H1 (cell line): Measurements from ENCODE around the gene S100A14. TPM values are rescaled to one million over a fixed set of nuclear protein-coding genes. Genes with fewer than 3 reads are reported as not detected.

Source experiments
- CTCF ChIA-PET: fragments of 300-600 bp; sonication (Branson Sonifier 250); formaldehyde crosslinking; loops from one replicate; lab custom pipeline; 2021; ENCODE audit not compliant: partially characterized antibody; lab: Charles Lee
- POLR2A ChIA-PET: fragments of 300-600 bp; sonication (Branson Sonifier 250); formaldehyde crosslinking; loops from one replicate; lab custom pipeline; 2021; ENCODE audit warnings: inconsistent platforms; ENCODE audit not compliant: partially characterized antibody; lab: Charles Lee
- DNase-seq, 2 experiments: peaks; one replicate each; pipeline versions ENCODE4 v3.0.0 to v3.0.0-alpha.2; 2010 to 2022; ENCODE audit warnings: low spot score in 2 of 2, low read depth in 1 of 2, mixed read lengths in 1 of 2
- FAIRE-seq: peaks from 2 replicates; lab custom pipeline; 2011; peaks lifted over from hg19 to GRCh38; lab: Jason Lieb, UNC
- H2AFZ ChIP-seq: 2 replicates; pipeline ENCODE4 v1.8.1; 2012; ENCODE audit warnings: low read length, inconsistent platforms
- H2AK5ac ChIP-seq: 2 replicates; pipeline ENCODE4 v1.6.1; 2013; ENCODE audit warnings: low read depth, low read length
- H2BK120ac ChIP-seq: replicated peaks from 2 replicates; pipeline ENCODE3; 2013; ENCODE audit warnings: low read depth, low read length, inconsistent platforms
- H2BK12ac ChIP-seq: 2 replicates; pipeline ENCODE4 v1.6.1; 2013; ENCODE audit warnings: low read depth, low read length
- H2BK15ac ChIP-seq: 2 replicates; pipeline ENCODE4 v1.6.1; 2013; ENCODE audit warnings: low read length
- H2BK20ac ChIP-seq: 2 replicates; pipeline ENCODE4 v1.6.1; 2013; ENCODE audit warnings: low read length
- H2BK5ac ChIP-seq: 2 replicates; pipeline ENCODE4 v1.6.1; 2013; ENCODE audit warnings: low read depth, low read length
- H3K14ac ChIP-seq: 2 replicates; pipeline ENCODE4 v1.6.1; 2013; ENCODE audit warnings: inconsistent platforms; ENCODE audit not compliant: insufficient read length
- H3K18ac ChIP-seq: 2 replicates; pipeline ENCODE4 v1.6.1; 2013; ENCODE audit warnings: low read length; ENCODE audit errors: extremely low read depth
- H3K23ac ChIP-seq: 2 replicates; pipeline ENCODE4 v1.6.1; 2013; ENCODE audit warnings: inconsistent platforms; ENCODE audit not compliant: insufficient read length
- H3K23me2 ChIP-seq: 2 replicates; pipeline ENCODE4 v1.6.1; 2013; ENCODE audit warnings: low read depth, low read length
- H3K27ac ChIP-seq: 2 replicates; pipeline ENCODE4 v1.6.1; 2011; ENCODE audit warnings: low read depth, low read length, inconsistent platforms
- H3K27me3 ChIP-seq, 4 experiments: replicated peaks in 1 of 4; 1 replicate in 1 of 4; 2 replicates in 3 of 4; pipeline versions ENCODE4 v1.6.1 to v1.8.1; 2011 to 2013; ENCODE audit warnings: low read length in 3 of 4, mild to moderate bottlenecking in 3 of 4, inconsistent platforms in 2 of 4, mixed read lengths in 2 of 4, moderate library complexity in 1 of 4; ENCODE audit not compliant: control insufficient read depth in 3 of 4, insufficient read depth in 3 of 4; ENCODE audit errors: extremely low read depth in 1 of 4
- H3K36me3 ChIP-seq, 4 experiments: 2 replicates each; pipeline versions ENCODE4 v1.6.1 to v1.8.1; 2011 to 2013; ENCODE audit warnings: mild to moderate bottlenecking in 4 of 4, low read length in 3 of 4, moderate library complexity in 2 of 4, control low read depth in 1 of 4, inconsistent platforms in 1 of 4; ENCODE audit not compliant: insufficient read depth in 4 of 4, control insufficient read depth in 2 of 4
- H3K4ac ChIP-seq: replicated peaks from 2 replicates; pipeline ENCODE3; 2013; ENCODE audit warnings: low read length, low read depth, mixed read lengths, inconsistent platforms; ENCODE audit not compliant: insufficient read length
- H3K4me1 ChIP-seq, 4 experiments: replicated peaks in 1 of 4; 1 replicate in 1 of 4; 2 replicates in 3 of 4; pipeline versions ENCODE4 v1.6.1 to v1.8.1; 2011 to 2013; ENCODE audit warnings: low read length in 3 of 4, inconsistent platforms in 2 of 4, mixed read lengths in 1 of 4; ENCODE audit not compliant: insufficient read depth in 4 of 4, control insufficient read depth in 3 of 4
- H3K4me2 ChIP-seq, 2 experiments: 2 replicates each; pipeline versions ENCODE4 v1.6.1 to v1.8.1; 2011 to 2013; ENCODE audit warnings: low read depth in 2 of 2, low read length in 2 of 2, control low read depth in 1 of 2, inconsistent platforms in 1 of 2, mild to moderate bottlenecking in 1 of 2; ENCODE audit not compliant: insufficient read depth in 1 of 2
- H3K4me3 ChIP-seq, 4 experiments: fragments of 200-600, 300-600 bp in 1 of 4; sonication (generic), shearing (Covaris generic), sonication (Bioruptor Twin) in 1 of 4; 2 replicates each; pipeline versions ENCODE4 v1.5.1 to v1.8.1; 2011 to 2016; ENCODE audit warnings: low read length in 4 of 4, low read depth in 3 of 4, control low read depth in 2 of 4, inconsistent platforms in 2 of 4, mild to moderate bottlenecking in 2 of 4, mixed read lengths in 1 of 4, moderate library complexity in 1 of 4; ENCODE audit not compliant: insufficient read depth in 2 of 4; ENCODE audit errors: extremely low read depth in 1 of 4
- H3K56ac ChIP-seq: replicated peaks from 2 replicates; pipeline ENCODE3; 2013; ENCODE audit warnings: low read depth, mild to moderate bottlenecking, mixed read lengths, low read length, inconsistent platforms; ENCODE audit not compliant: insufficient read length
- H3K79me1 ChIP-seq: 2 replicates; pipeline ENCODE4 v1.6.1; 2013; ENCODE audit warnings: low read depth, low read length, control low read depth
- H3K79me2 ChIP-seq, 2 experiments: 2 replicates each; pipeline versions ENCODE4 v1.6.1 to v1.8.1; 2012 to 2013; ENCODE audit warnings: low read length in 2 of 2, mild to moderate bottlenecking in 2 of 2, inconsistent platforms in 1 of 2; ENCODE audit not compliant: insufficient read depth in 2 of 2, control insufficient read depth in 1 of 2
- H3K9ac ChIP-seq, 4 experiments: replicated peaks in 1 of 4; 1 replicate in 1 of 4; 2 replicates in 3 of 4; pipeline versions ENCODE4 v1.6.1 to v1.8.1; 2011 to 2013; ENCODE audit warnings: low read depth in 3 of 4, low read length in 3 of 4, control low read depth in 2 of 4, mild to moderate bottlenecking in 2 of 4, moderate library complexity in 2 of 4, inconsistent platforms in 1 of 4; ENCODE audit errors: extremely low read depth in 1 of 4
- H3K9me3 ChIP-seq, 2 experiments: 2 replicates each; pipeline versions ENCODE4 v1.6.1 to v1.8.1; 2012 to 2013; ENCODE audit warnings: mild to moderate bottlenecking in 2 of 2, moderate library complexity in 2 of 2, control low read depth in 1 of 2, inconsistent platforms in 1 of 2, low read depth in 1 of 2, low read length in 1 of 2, mixed read lengths in 1 of 2; ENCODE audit not compliant: insufficient read depth in 2 of 2
- H4K20me1 ChIP-seq, 2 experiments: replicated peaks in 1 of 2; 2 replicates each; pipeline versions ENCODE3 to v1.8.1; 2011 to 2013; ENCODE audit warnings: inconsistent platforms in 2 of 2, low read length in 2 of 2, mild to moderate bottlenecking in 1 of 2; ENCODE audit not compliant: insufficient read depth in 2 of 2, control insufficient read depth in 1 of 2
- H4K5ac ChIP-seq: 2 replicates; pipeline ENCODE4 v1.6.1; 2013; ENCODE audit warnings: low read length, low read depth, mixed read lengths, inconsistent platforms; ENCODE audit not compliant: insufficient read length
- H4K8ac ChIP-seq: 2 replicates; pipeline ENCODE4 v1.8.0; 2013; ENCODE audit warnings: mild to moderate bottlenecking, moderate library complexity, low read length, inconsistent platforms; ENCODE audit not compliant: insufficient read depth; ENCODE audit errors: extremely low read depth
- H4K91ac ChIP-seq: replicated peaks from 2 replicates; pipeline ENCODE3; 2013; ENCODE audit warnings: low read length, mixed read lengths, inconsistent platforms; ENCODE audit not compliant: insufficient read length
- BCL11A ChIP-seq, 2 experiments: IDR thresholded peaks; one replicate each; pipeline ENCODE4 v1.6.1; 2011; ENCODE audit warnings: low read depth in 2 of 2, low read length in 2 of 2, mild to moderate bottlenecking in 2 of 2
- JUN ChIP-seq: IDR thresholded peaks from 2 replicates; pipeline ENCODE4 v1.6.1; 2011; ENCODE audit warnings: low read depth, mild to moderate bottlenecking, improper control_type of control experiment, low read length
- JUND ChIP-seq: IDR thresholded peaks from 2 replicates; pipeline ENCODE4 v1.6.1; 2011; ENCODE audit warnings: mild to moderate bottlenecking, improper control_type of control experiment, low read length
- KDM5A ChIP-seq: fragments of 200-600 bp; IDR thresholded peaks from 2 replicates; pipeline ENCODE4 v1.7.1; 2012; ENCODE audit warnings: mild to moderate bottlenecking, low read length, inconsistent platforms, mixed read lengths
- MAFK ChIP-seq: IDR thresholded peaks from 2 replicates; pipeline ENCODE4 v1.6.1; 2012; ENCODE audit warnings: low read depth, mild to moderate bottlenecking, improper control_type of control experiment, low read length
- PHF8 ChIP-seq: fragments of 200-600 bp; sonication (generic); conservative IDR thresholded peaks from 2 replicates; pipeline ENCODE4 v1.7.1; 2012; ENCODE audit warnings: low read depth, mild to moderate bottlenecking, inconsistent platforms, low read length, moderate library complexity
- POLR2AphosphoS5 ChIP-seq: IDR thresholded peaks from 2 replicates; pipeline ENCODE4 v1.6.1; 2011; ENCODE audit warnings: low read depth, low read length
- RAD21 ChIP-seq, 2 experiments: IDR thresholded peaks in 1 of 2; conservative IDR thresholded peaks in 1 of 2; 2 replicates each; pipeline ENCODE4 v1.6.1; 2011; ENCODE audit warnings: low read depth in 2 of 2, low read length in 2 of 2, improper control_type of control experiment in 1 of 2, inconsistent platforms in 1 of 2, mild to moderate bottlenecking in 1 of 2, moderate library complexity in 1 of 2
- RFX5 ChIP-seq: IDR thresholded peaks from 2 replicates; pipeline ENCODE4 v1.6.1; 2011; ENCODE audit warnings: low read depth, low read length, improper control_type of control experiment, borderline replicate concordance
- SIRT6 ChIP-seq: IDR thresholded peaks from one replicate; pipeline ENCODE4 v1.7.1; 2012; ENCODE audit warnings: low read length, inconsistent platforms
- SIX5 ChIP-seq: IDR thresholded peaks from 2 replicates; pipeline ENCODE4 v1.6.1; 2011; ENCODE audit warnings: mild to moderate bottlenecking, low read depth, low read length
- SUZ12 ChIP-seq: fragments of 200-600 bp; sonication (generic); IDR thresholded peaks from 2 replicates; pipeline ENCODE4 v1.6.1; 2012; ENCODE audit warnings: mild to moderate bottlenecking, inconsistent platforms, low read length, moderate library complexity, mixed read lengths
- TAF7 ChIP-seq: optimal IDR thresholded peaks from 2 replicates; pipeline ENCODE3; 2011; ENCODE audit warnings: low read depth, mild to moderate bottlenecking, inconsistent platforms, low read length, moderate library complexity, borderline replicate concordance
- TEAD4 ChIP-seq: IDR thresholded peaks from 2 replicates; pipeline ENCODE4 v1.6.1; 2012; ENCODE audit warnings: low read depth, low read length, inconsistent platforms, mixed read lengths
- YY1 ChIP-seq: IDR thresholded peaks from 2 replicates; pipeline ENCODE4 v1.6.1; 2011; ENCODE audit warnings: low read depth, mild to moderate bottlenecking, low read length
- WGBS, 2 experiments: shearing (Covaris generic) in 1 of 2; methylation state at CpG; one replicate each; pipeline versions ENCODE4 v1.1.6 to v1.1.7; 2013 to 2015; ENCODE audit warnings: low lambda C conversion rate in 2 of 2, mixed read lengths in 2 of 2, inconsistent platforms in 1 of 2, low coverage in 1 of 2, missing lambda C conversion rate in 1 of 2; ENCODE audit not compliant: insufficient replicate concordance in 2 of 2, insufficient coverage in 1 of 2, insufficient read length in 1 of 2; ENCODE audit errors: extremely low coverage in 1 of 2, missing lambda C conversion rate in 1 of 2; 5-methylcytosine and 5-hydroxymethylcytosine counted together
- polyA plus RNA-seq, 7 experiments: library from polyadenylated mRNA; depleted of rRNA in 3 of 7; stranded (reverse) in 5 of 7; unstranded in 2 of 7; fragments of >200 nt in 5 of 7; fragments of 200-250 nt in 2 of 7; gene quantifications; 1 replicate in 5 of 7; 2 replicates in 1 of 7; 4 replicates in 1 of 7; pipeline versions ENCODE4 v1.2.1 to v1.2.3, GENCODE V29; 2011 to 2013; ENCODE audit warnings: missing spikeins in 2 of 7, mixed read lengths in 2 of 7
- total RNA-seq: library from RNA; stranded (reverse); fragmentation: NEBNext Ultra II Directional; extraction: Animal tissue kit (Norgen Biotek cat#: 25700); gene quantifications from 2 replicates; pipeline ENCODE4 v1.2.1, GENCODE V29; 2021

Gene S100A14
- total and polyA plus RNA-seq, 2 of the 8 experiments (the other 6 are each of a cell fraction or from before 2014, with no cell fraction given) = 1.4 to 5.3 TPM

GRCh38 chr1:153573351-153573750, 42.8 kb downstream of the S100A14 start:
- no peak for DNase-seq
- TF ChIP-seq RFX5 (no peak), BCL11A (IDR thresholded peaks at IDR 0.05; ENCODE audit: low read depth in 2 of 2, low read length in 2 of 2) (no peak), SIX5 (no peak), TAF7 (no peak), MAFK (no peak), SIRT6 (no peak), POLR2AphosphoS5 (no peak), SUZ12 (no peak), TEAD4 (no peak), YY1 (no peak), JUND (no peak), PHF8 (no peak), KDM5A (no peak), JUN (no peak), RAD21 (IDR thresholded peaks at IDR 0.05 in 1 of 2, conservative IDR thresholded peaks at IDR 0.05 in 1 of 2; ENCODE audit: low read depth in 2 of 2, low read length in 2 of 2) (no peak)

More at GRCh38 chr1:153573351-153573750, 42.8 kb downstream of the S100A14 start:
- H2BK5ac ChIP-seq = no peak overlapping the region
- H3K4me2 ChIP-seq = no peak overlapping the region
- H3K56ac ChIP-seq = no peak overlapping the region
- H3K14ac ChIP-seq = no peak overlapping the region
- no peaks in the 10 kb centered on the region for H3K27me3 ChIP-seq
- no peaks in the 10 kb centered on the region for H3K79me2 ChIP-seq
- H4K8ac ChIP-seq = no peak overlapping the region
- no peak overlapping the region for H2BK120ac ChIP-seq
- H3K9ac ChIP-seq = no peak overlapping the region
- H2BK15ac ChIP-seq = no peak overlapping the region
- CTCF ChIA-PET = interaction anchor here (1.0 to 7.5 kb wide), 19 partner anchors 8 to 772 kb away, joined by 3 to 224 read pairs (median 6); partner anchors contain the start of genes CHTOP, S100A1, S100A13 and S100A14
- H3K23me2 ChIP-seq = peaks cover 2% of the 10 kb centered on the region; the same call in 1 of the 2 replicates
- POLR2A ChIA-PET = interaction anchor here (1.1 kb wide), 1 partner anchor 40 kb away, joined by 3 read pairs; no protein-coding TSS in a partner anchor
- no peak overlapping the region for H4K5ac ChIP-seq
- H3K4ac ChIP-seq = no peak overlapping the region
- no peak overlapping the region for H2AK5ac ChIP-seq
- peaks cover 0 to 3% (median under 1%) of the 10 kb centered on the region in 4 experiments; a peak in 5 of 7 replicates for H3K4me1 ChIP-seq
- no peak overlapping the region for H3K18ac ChIP-seq
- H3K36me3 ChIP-seq = no peaks in the 10 kb centered on the region
- H3K23ac ChIP-seq = no peak overlapping the region
- WGBS, 2 experiments = 82% methylated on average over 3 of the region's 3 CpGs; no CpG with 5 or more reads in 1 of the 2 experiments
- H3K9me3 ChIP-seq = peaks cover 0 to 10% of the 10 kb centered on the region in 2 experiments; a peak in 1 of 4 replicates
- no peak overlapping the region for H2BK20ac ChIP-seq
- FAIRE-seq = no peak
- H3K79me1 ChIP-seq = no peaks in the 10 kb centered on the region
- no peaks in the 10 kb centered on the region for H4K20me1 ChIP-seq
- no peak overlapping the region for H2BK12ac ChIP-seq
- H3K4me3 ChIP-seq = no peak overlapping the region
- no peak overlapping the region for H2AFZ ChIP-seq
- H3K27ac ChIP-seq = no peak overlapping the region
- H4K91ac ChIP-seq = no peak overlapping the region
